Tibial nerve (tissue), 4 donors: ENCODE data around the gene FAM193B.

Experiments used
- EP300 ChIP-seq, 2 donors: sonication (generic); formaldehyde crosslinking; IDR thresholded peaks; one replicate each; pipeline ENCODE4 v1.6.1; 2017; ENCODE audit warnings: antibody characterized with exemption in 2 of 2, mild to moderate bottlenecking in 1 of 2
- POLR2A ChIP-seq, 2 donors: fragments of 450-650 bp; IDR thresholded peaks; one replicate each; pipeline ENCODE4 v1.6.1; 2017; ENCODE audit warnings: antibody characterized with exemption in 2 of 2, mild to moderate bottlenecking in 2 of 2, moderate library complexity in 2 of 2
- TF ChIP-seq, protein P1 (sequence below), 5 experiments: fragments of 200-600 bp in 3 of 5; fragments of 450-650 bp in 2 of 5; sonication (generic) in 3 of 5; IDR thresholded peaks; one replicate each; pipeline ENCODE4 v1.5.1; 2016 to 2019; ENCODE audit warnings: antibody characterized with exemption in 5 of 5, mild to moderate bottlenecking in 3 of 5, moderate library complexity in 2 of 5

DNA sequence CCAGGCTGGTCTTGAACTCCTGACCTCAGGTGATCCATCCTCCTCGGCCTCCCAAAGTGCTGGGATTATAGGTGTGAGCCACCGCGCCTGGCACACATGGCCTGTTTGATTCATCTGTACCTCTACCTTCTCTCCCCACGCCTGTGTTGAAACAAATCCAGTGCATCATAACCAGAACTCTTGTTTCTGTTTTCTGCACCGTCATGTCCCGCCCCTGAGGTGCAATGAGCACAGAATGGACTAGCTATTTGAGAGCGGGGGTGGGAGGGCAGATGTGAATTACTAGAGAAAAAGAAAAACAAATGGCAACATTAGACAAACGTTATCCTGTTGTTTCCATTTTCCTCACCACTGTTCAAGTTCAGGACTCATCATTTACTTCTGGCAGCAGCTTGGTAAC lies 10.7 kb upstream of the FAM193B start:
- no peak for TF ChIP-seq POLR2A (IDR thresholded peaks at IDR 0.05)
- TF ChIP-seq, protein P1, sequence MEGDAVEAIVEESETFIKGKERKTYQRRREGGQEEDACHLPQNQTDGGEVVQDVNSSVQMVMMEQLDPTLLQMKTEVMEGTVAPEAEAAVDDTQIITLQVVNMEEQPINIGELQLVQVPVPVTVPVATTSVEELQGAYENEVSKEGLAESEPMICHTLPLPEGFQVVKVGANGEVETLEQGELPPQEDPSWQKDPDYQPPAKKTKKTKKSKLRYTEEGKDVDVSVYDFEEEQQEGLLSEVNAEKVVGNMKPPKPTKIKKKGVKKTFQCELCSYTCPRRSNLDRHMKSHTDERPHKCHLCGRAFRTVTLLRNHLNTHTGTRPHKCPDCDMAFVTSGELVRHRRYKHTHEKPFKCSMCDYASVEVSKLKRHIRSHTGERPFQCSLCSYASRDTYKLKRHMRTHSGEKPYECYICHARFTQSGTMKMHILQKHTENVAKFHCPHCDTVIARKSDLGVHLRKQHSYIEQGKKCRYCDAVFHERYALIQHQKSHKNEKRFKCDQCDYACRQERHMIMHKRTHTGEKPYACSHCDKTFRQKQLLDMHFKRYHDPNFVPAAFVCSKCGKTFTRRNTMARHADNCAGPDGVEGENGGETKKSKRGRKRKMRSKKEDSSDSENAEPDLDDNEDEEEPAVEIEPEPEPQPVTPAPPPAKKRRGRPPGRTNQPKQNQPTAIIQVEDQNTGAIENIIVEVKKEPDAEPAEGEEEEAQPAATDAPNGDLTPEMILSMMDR (IDR thresholded peaks at IDR 0.05) = no peak
- no peak for TF ChIP-seq EP300 (IDR thresholded peaks at IDR 0.05)
